ENCODE data around the gene LRP4. TPM values are rescaled to one million over a fixed set of nuclear protein-coding genes. Genes with fewer than 3 reads are reported as not detected.

LRP4 gene
- total RNA-seq, 1 donor from 2014 or later = 17.5 TPM

DNA sequence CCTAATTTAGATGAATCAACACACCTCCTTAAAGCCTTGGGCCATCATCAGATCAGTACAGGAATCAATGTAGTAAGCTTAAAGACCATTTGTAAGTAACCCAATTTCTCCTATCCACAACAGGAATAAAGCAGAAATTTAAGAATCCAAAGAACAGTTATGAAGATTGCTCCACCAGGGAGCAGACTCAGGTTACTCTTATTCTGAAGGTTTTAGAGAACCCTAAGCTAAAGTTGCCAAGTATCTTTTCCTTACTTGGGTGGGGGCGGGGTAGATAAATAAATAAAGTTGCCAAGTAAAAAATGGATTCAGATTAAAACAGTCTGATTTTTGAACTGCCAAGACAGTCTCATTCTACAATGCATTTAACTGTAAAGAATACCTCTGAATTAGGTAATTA lies 90.4 kb downstream of the LRP4 start:
- ATAC-seq (no peak), DNase-seq (ENCODE audit: missing footprints) (no peak)
- intact Hi-C loops (cut with DNase I) = loop anchor here (2.0 kb wide), 1 partner anchor 17 kb away; no protein-coding TSS in a partner anchor

DNA sequence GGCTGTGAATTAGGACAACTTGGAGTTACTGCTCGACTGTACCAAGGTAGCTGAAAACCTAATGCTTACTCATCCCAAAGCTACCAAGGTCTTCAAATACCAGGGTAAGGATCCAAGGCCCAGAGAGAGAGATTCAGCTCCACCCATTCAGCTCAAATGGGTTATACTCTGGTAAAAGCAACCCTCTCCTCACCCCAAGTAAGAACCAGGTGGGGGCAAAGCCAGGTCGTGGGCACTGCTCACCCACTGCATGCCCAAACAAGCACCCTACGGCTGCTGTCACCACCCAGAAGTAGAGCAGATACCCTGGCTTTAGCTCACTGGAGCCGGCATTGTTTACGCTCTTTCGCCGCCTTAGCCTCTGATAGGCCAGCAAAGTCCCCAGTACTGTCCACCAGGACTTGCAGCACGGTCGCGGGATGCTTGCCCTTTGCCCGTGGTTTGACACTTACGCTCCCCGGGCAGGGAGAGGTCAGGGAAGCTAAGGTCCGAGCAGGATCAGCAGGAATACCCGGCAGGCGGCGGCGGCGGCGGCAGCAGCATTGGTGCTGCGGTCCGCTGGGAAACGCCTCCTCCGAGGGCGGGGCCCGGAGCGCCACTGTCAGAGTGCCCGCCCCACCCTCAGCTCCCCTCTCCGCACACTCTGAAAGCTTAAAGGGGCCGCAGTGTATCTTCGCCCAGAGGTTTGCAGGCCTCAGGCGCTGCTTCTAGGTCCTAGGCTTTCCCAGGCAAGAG lies 91.9 kb downstream of the LRP4 start:
- intact Hi-C loops (cut with DNase I) = loop anchor here (2.0 kb wide), 1 partner anchor 18 kb away; no protein-coding TSS in a partner anchor
- DNase-seq (ENCODE audit: missing footprints) (peak; percentile 94), ATAC-seq (peak; percentile 99)

DNA sequence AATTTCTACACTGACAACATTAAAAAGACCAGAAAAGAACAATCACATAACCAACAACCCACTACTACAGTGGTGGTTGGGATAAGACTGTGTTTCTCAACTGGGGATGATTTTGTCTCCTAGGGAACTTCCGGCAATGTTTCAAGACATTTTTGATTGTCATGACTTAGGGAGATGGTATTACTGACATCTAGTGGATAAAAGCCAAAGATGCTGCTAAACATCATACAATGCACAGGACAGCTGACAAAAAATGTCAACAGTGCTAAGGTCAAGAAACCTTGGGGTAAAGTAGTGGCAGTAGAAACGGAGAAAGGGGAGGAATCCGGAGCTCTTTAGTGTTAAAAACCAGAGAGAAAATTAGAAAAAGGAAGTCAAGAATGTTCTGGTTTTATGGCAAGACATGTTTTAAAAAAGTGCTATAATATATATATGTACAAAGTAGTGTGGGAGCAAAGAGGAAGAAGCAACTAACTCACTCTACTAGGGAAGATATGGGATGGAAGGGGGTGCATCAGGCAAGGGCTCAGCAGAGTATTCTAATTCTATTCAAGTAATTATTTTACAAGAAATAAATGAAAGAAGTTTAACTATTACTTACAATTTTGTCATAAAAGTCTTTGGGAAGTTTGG lies 109.4 kb downstream of the LRP4 start:
- no peak for DNase-seq (ENCODE audit: missing footprints)
- intact Hi-C loops (cut with DNase I) = no loop called here
- no peak for ATAC-seq

Other genes starting within 250 kb of the LRP4 start
- 68.4 TPM for gene ARHGAP1, start 217.9 kb downstream of the LRP4 start, total RNA-seq
- gene ZNF408, start 217.5 kb downstream of the LRP4 start, total RNA-seq = 6.0 TPM
- not detected for gene F2, start 199.3 kb downstream of the LRP4 start, total RNA-seq
- gene CKAP5, start 72.3 kb downstream of the LRP4 start, total RNA-seq = 70.3 TPM
- gene CSTPP1, start 18.2 kb upstream of the LRP4 start, total RNA-seq = 11.0 TPM

All from Right ventricle myocardium inferior (tissue), 1 donor.